Neutrophil (primary cell): ENCODE data around the gene PKP1.

Experiments used
- H3K27ac ChIP-seq: fragments of 200-600 bp; sonication (generic); 2 replicates; pipeline ENCODE4 v1.5.1; 2016; ENCODE audit warnings: mild to moderate bottlenecking, moderate library complexity
- H3K27me3 ChIP-seq: fragments of 200-600 bp; sonication (generic); 2 replicates; pipeline ENCODE4 v1.6.0; 2016; ENCODE audit warnings: mild to moderate bottlenecking
- H3K36me3 ChIP-seq: fragments of 200-600 bp; sonication (generic); 2 replicates; pipeline ENCODE4 v1.5.1; 2017
- H3K4me1 ChIP-seq, 2 experiments: fragments of 200-600 bp in 1 of 2; sonication (generic) in 1 of 2; 1 replicate in 1 of 2; 2 replicates in 1 of 2; pipeline versions ENCODE4 v1.5.1 to v1.6.1; 2013 to 2016; ENCODE audit warnings: low read depth in 1 of 2, low read length in 1 of 2, mild to moderate bottlenecking in 1 of 2, moderate library complexity in 1 of 2; ENCODE audit not compliant: control insufficient read depth in 1 of 2, insufficient read depth in 1 of 2
- H3K4me3 ChIP-seq, 2 experiments: fragments of 200-600 bp in 1 of 2; sonication (generic) in 1 of 2; 1 replicate in 1 of 2; 2 replicates in 1 of 2; pipeline ENCODE4 v1.5.1; 2013 to 2016; ENCODE audit warnings: low read depth in 1 of 2, low read length in 1 of 2, mild to moderate bottlenecking in 1 of 2, moderate library complexity in 1 of 2
- H3K9me3 ChIP-seq: fragments of 200-600 bp; sonication (generic); 2 replicates; pipeline ENCODE4 v1.5.1; 2016
- CTCF ChIP-seq: fragments of 200-600 bp; sonication (generic); IDR thresholded peaks from 2 replicates; pipeline ENCODE4 v1.5.1; 2016; ENCODE audit warnings: antibody characterized with exemption

The PKP1 gene

GRCh38 chr1:201302163-201303152 is 19.2 kb downstream of the PKP1 start:
- peaks cover 87% of the 10 kb centered on the region for H3K27me3 ChIP-seq

GRCh38 chr1:201304126-201304525 is 20.8 kb downstream of the PKP1 start:
- H3K36me3 ChIP-seq, result no peaks in the 10 kb centered on the region
- H3K9me3 ChIP-seq, result no peaks in the 10 kb centered on the region
- no peaks in the 10 kb centered on the region for H3K4me1 ChIP-seq
- TF ChIP-seq CTCF, result no peak
- no peak overlapping the region for H3K4me3 ChIP-seq
- peaks cover 87% of the 10 kb centered on the region for H3K27me3 ChIP-seq
- H3K27ac ChIP-seq, result no peak overlapping the region

More at GRCh38 chr1:201302163-201303152, 19.2 kb downstream of the PKP1 start:
- no peak overlapping the region for H3K4me3 ChIP-seq
- no peak overlapping the region for H3K27ac ChIP-seq
- H3K4me1 ChIP-seq, result no peaks in the 10 kb centered on the region
- H3K9me3 ChIP-seq, result no peaks in the 10 kb centered on the region
- TF ChIP-seq CTCF, result no peak
- H3K36me3 ChIP-seq, result no peaks in the 10 kb centered on the region

GRCh38 chr1:201305815-201306214 is 22.5 kb downstream of the PKP1 start:
- no peaks in the 10 kb centered on the region for H3K36me3 ChIP-seq
- no peak for TF ChIP-seq CTCF
- H3K4me1 ChIP-seq, result peaks cover 0 to 15% of the 10 kb centered on the region in 2 experiments
- H3K9me3 ChIP-seq, result no peaks in the 10 kb centered on the region
- no peak overlapping the region for H3K4me3 ChIP-seq
- peaks cover 86% of the 10 kb centered on the region for H3K27me3 ChIP-seq
- H3K27ac ChIP-seq, result no peak overlapping the region

- Histone ChIP-seq H3K9me3 (no peaks in the 10 kb centered on the region), H3K4me1 (peaks cover 0 to 24% of the 10 kb centered on the region in 2 experiments), H3K27ac (no peak overlapping the region), H3K4me3 (no peak overlapping the region), H3K36me3 (no peaks in the 10 kb centered on the region), H3K27me3 (peaks cover 74% of the 10 kb centered on the region)
- TF ChIP-seq CTCF, result no peak
Measured at GRCh38 chr1:201307231-201307630, 23.9 kb downstream of the PKP1 start.

GRCh38 chr1:201307760-201308499 is 24.6 kb downstream of the PKP1 start:
- no peak overlapping the region for H3K4me3 ChIP-seq
- no peak overlapping the region for H3K27ac ChIP-seq
- no peaks in the 10 kb centered on the region for H3K36me3 ChIP-seq
- no peaks in the 10 kb centered on the region for H3K9me3 ChIP-seq
- H3K27me3 ChIP-seq, result peaks cover 67% of the 10 kb centered on the region
- H3K4me1 ChIP-seq, result peaks cover 0 to 24% of the 10 kb centered on the region in 2 experiments
- no peak for TF ChIP-seq CTCF
